DND-41 (cell line): Measurements from ENCODE around the gene TAF1.
"Not testable (repeated sequence)": the region's sequence is repeated elsewhere in the genome, so short reads cannot be mapped to it uniquely, and the experiment has no call there.

Source experiments
- CTCF ChIP-seq: IDR thresholded peaks from 2 replicates; pipeline ENCODE4 v1.5.1; 2012; ENCODE audit warnings: borderline replicate concordance, low read length, moderate library complexity, mild to moderate bottlenecking; ENCODE audit not compliant: poor library complexity, severe bottlenecking; ENCODE audit errors: extremely low read depth
- EZH2 ChIP-seq: IDR thresholded peaks from 3 replicates; pipeline ENCODE4 v1.6.1; 2012; ENCODE audit warnings: borderline replicate concordance, low read depth, mild to moderate bottlenecking, moderate library complexity, low read length, inconsistent platforms; ENCODE audit not compliant: severe bottlenecking

GRCh38 chrX:71513731-71514130, 147.6 kb downstream of the TAF1 start:
- TF ChIP-seq CTCF, EZH2: not testable (repeated sequence)
